Vagina (tissue), 2 donors: Measurements from ENCODE around the gene MCAM.

Source experiments
- POLR2A ChIP-seq, 2 donors: fragments of 450-650 bp; IDR thresholded peaks; one replicate each; pipeline ENCODE4 v1.6.1; 2017; ENCODE audit warnings: antibody characterized with exemption in 2 of 2, mild to moderate bottlenecking in 2 of 2, moderate library complexity in 2 of 2
- POLR2AphosphoS5 ChIP-seq, 2 donors: sonication (generic); formaldehyde crosslinking; IDR thresholded peaks; one replicate each; pipeline ENCODE4 v1.9.0; 2017; ENCODE audit warnings: antibody characterized with exemption in 2 of 2, mild to moderate bottlenecking in 2 of 2, low read depth in 1 of 2; ENCODE audit not compliant: insufficient read depth in 1 of 2
- TF ChIP-seq, protein P1 (sequence below), 3 experiments: fragments of 450-650 bp in 2 of 3; fragments of 200-600 bp in 1 of 3; sonication (generic) in 1 of 3; IDR thresholded peaks; one replicate each; pipeline ENCODE4 v1.5.1; 2017 to 2019; ENCODE audit warnings: antibody characterized with exemption in 3 of 3, mild to moderate bottlenecking in 2 of 3, moderate library complexity in 2 of 3

DNA sequence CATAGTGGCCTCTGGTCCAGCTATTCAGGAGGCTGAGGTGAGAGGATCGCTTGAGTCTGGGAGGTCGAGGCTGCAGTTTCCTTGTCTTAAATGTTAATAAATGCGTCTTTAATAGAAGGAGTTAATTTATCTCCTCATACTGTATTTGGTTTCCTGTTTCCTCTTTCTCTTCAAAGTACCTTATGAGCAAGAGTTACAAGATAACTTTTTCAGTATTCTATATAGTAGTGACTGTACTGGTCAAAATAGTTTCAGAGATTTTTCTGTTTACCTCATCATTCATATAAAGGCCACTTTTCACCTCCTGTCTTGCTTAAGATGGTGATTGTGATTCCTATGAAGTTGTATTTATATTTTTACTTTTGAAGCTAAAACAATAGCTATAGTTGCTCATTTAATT, 50.9 kb downstream of the MCAM start:
- TF ChIP-seq, protein P1, sequence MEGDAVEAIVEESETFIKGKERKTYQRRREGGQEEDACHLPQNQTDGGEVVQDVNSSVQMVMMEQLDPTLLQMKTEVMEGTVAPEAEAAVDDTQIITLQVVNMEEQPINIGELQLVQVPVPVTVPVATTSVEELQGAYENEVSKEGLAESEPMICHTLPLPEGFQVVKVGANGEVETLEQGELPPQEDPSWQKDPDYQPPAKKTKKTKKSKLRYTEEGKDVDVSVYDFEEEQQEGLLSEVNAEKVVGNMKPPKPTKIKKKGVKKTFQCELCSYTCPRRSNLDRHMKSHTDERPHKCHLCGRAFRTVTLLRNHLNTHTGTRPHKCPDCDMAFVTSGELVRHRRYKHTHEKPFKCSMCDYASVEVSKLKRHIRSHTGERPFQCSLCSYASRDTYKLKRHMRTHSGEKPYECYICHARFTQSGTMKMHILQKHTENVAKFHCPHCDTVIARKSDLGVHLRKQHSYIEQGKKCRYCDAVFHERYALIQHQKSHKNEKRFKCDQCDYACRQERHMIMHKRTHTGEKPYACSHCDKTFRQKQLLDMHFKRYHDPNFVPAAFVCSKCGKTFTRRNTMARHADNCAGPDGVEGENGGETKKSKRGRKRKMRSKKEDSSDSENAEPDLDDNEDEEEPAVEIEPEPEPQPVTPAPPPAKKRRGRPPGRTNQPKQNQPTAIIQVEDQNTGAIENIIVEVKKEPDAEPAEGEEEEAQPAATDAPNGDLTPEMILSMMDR (IDR thresholded peaks at IDR 0.05): no peak
- TF ChIP-seq POLR2AphosphoS5 (IDR thresholded peaks at IDR 0.05; ENCODE audit: insufficient read depth in 1 of 2, low read depth in 1 of 2): no peak
- no peak for TF ChIP-seq POLR2A (IDR thresholded peaks at IDR 0.05)
